GM12878 (cell line): ENCODE results near the gene CD151. TPM values are rescaled to one million over a fixed set of nuclear protein-coding genes. Genes with fewer than 3 reads are reported as not detected.
A peak's percentile ranks its signal among the peaks of the same experiment; 100 is the strongest.

Experiments
- BACH1 ChIP-seq: fragments of 450-650 bp; IDR thresholded peaks from 2 replicates; pipeline ENCODE4 v1.6.1; 2017; ENCODE audit warnings: mild to moderate bottlenecking, borderline replicate concordance
- BCL11A ChIP-seq: IDR thresholded peaks from 2 replicates; pipeline ENCODE4 v1.6.1; 2011; ENCODE audit warnings: low read depth, low read length
- CBFB ChIP-seq: IDR thresholded peaks from 2 replicates; pipeline ENCODE4 v1.6.1; 2016; ENCODE audit warnings: antibody characterized with exemption, low read depth
- CBX3 ChIP-seq: fragments of 200-600 bp; sonication (generic); IDR thresholded peaks from 2 replicates; pipeline ENCODE4 v1.6.1; 2016; ENCODE audit warnings: low read depth, borderline replicate concordance
- CEBPB ChIP-seq, 2 experiments: fragments of 150-350 bp in 1 of 2; IDR thresholded peaks; 2 replicates each; pipeline ENCODE4 v1.6.1; 2012 to 2014; ENCODE audit warnings: low read depth in 2 of 2, low read length in 2 of 2, borderline replicate concordance in 1 of 2, inconsistent platforms in 1 of 2
- CHD1 ChIP-seq: IDR thresholded peaks from 2 replicates; pipeline ENCODE4 v1.6.1; 2012; ENCODE audit warnings: low read depth, low read length, improper control_type of control experiment
- CREM ChIP-seq: IDR thresholded peaks from 2 replicates; pipeline ENCODE4 v1.6.1; 2014; ENCODE audit warnings: antibody characterized with exemption, low read depth
- GATAD2B ChIP-seq: fragments of 450-650 bp; conservative IDR thresholded peaks from 2 replicates; pipeline ENCODE4 v1.6.1; 2017; ENCODE audit warnings: low read depth, mild to moderate bottlenecking, moderate library complexity
- JUND ChIP-seq: IDR thresholded peaks from 2 replicates; pipeline ENCODE4 v1.6.1; 2012; ENCODE audit warnings: low read depth, mild to moderate bottlenecking, low read length, improper control_type of control experiment, moderate library complexity
- KDM1A ChIP-seq: fragments of 200-600 bp; sonication (generic); IDR thresholded peaks from 2 replicates; pipeline ENCODE4 v1.6.1; 2016; ENCODE audit warnings: borderline replicate concordance
- MXI1 ChIP-seq: fragments of 150-350 bp; IDR thresholded peaks from 2 replicates; pipeline ENCODE4 v1.6.1; 2011; ENCODE audit warnings: low read depth, mild to moderate bottlenecking, inconsistent platforms, low read length, improper control_type of control experiment
- NFIC ChIP-seq: IDR thresholded peaks from 2 replicates; pipeline ENCODE4 v1.6.1; 2012; ENCODE audit warnings: low read depth, mild to moderate bottlenecking, inconsistent platforms, low read length, moderate library complexity
- POLR2A ChIP-seq: IDR thresholded peaks from 2 replicates; pipeline ENCODE4 v1.6.1; 2011; ENCODE audit warnings: low read depth, mild to moderate bottlenecking, low read length
- RBBP5 ChIP-seq: fragments of 200-600 bp; sonication (generic); conservative IDR thresholded peaks from 2 replicates; pipeline ENCODE4 v1.6.1; 2016
- RELA ChIP-seq: fragments of 450-650 bp; IDR thresholded peaks from 2 replicates; pipeline ENCODE4 v1.8.0; 2014; ENCODE audit warnings: borderline replicate concordance; ENCODE audit not compliant: partially characterized antibody
- RFX5 ChIP-seq: IDR thresholded peaks from 2 replicates; pipeline ENCODE4 v1.6.1; 2011; ENCODE audit warnings: low read depth, low read length, improper control_type of control experiment
- RUNX3 ChIP-seq: IDR thresholded peaks from 2 replicates; pipeline ENCODE4 v1.6.1; 2012; ENCODE audit warnings: low read length, inconsistent platforms
- SIX5 ChIP-seq: IDR thresholded peaks from 2 replicates; pipeline ENCODE4 v1.6.1; 2011; ENCODE audit warnings: mild to moderate bottlenecking, low read depth, low read length, moderate library complexity; ENCODE audit not compliant: severe bottlenecking
- STAT1 ChIP-seq: fragments of 450-650 bp; conservative IDR thresholded peaks from 2 replicates; pipeline ENCODE4 v1.6.1; 2014; ENCODE audit warnings: antibody characterized with exemption, mild to moderate bottlenecking
- TBL1XR1 ChIP-seq: IDR thresholded peaks from 2 replicates; pipeline ENCODE4 v1.6.1; 2012; ENCODE audit warnings: low read depth, low read length, improper control_type of control experiment
- TCF12 ChIP-seq: IDR thresholded peaks from 2 replicates; pipeline ENCODE4 v1.6.1; 2011; ENCODE audit warnings: low read depth, mild to moderate bottlenecking, low read length
- YY1 ChIP-seq: IDR thresholded peaks from 2 replicates; pipeline ENCODE4 v1.6.1; 2011; ENCODE audit warnings: low read depth, mild to moderate bottlenecking, low read length
- ZSCAN29 ChIP-seq: fragments of 450-650 bp; IDR thresholded peaks from 2 replicates; pipeline ENCODE4 v1.6.1; 2017; ENCODE audit warnings: mild to moderate bottlenecking, moderate library complexity
- polyA plus RNA-seq, 11 experiments: library from polyadenylated mRNA; depleted of rRNA in 4 of 11; unstranded in 6 of 11; stranded (reverse) in 5 of 11; fragments of >200 nt; fragmentation: Nextera tagmentation in 4 of 11; fragmentation: Illumina TruSeq in 1 of 11; extraction: Ambion mirVana in 4 of 11; extraction: Trizol in 1 of 11; gene quantifications; 1 replicate in 1 of 11; 2 replicates in 10 of 11; pipeline versions ENCODE4 v1.2.1 to v1.2.3, GENCODE V29; 2011 to 2016; ENCODE audit warnings: inconsistent platforms in 2 of 11, missing spikeins in 2 of 11, low read depth in 1 of 11
- total RNA-seq, 4 experiments: library from RNA; depleted of rRNA in 3 of 4; stranded (reverse); fragments of >200 nt in 3 of 4; fragmentation: Illumina TruSeq in 1 of 4; extraction: Trizol in 1 of 4; gene quantifications; 2 replicates each; pipeline versions ENCODE4 v1.2.1 to v1.2.3, GENCODE V29; 2013 to 2021
- TF ChIP-seq, protein P1 (sequence below): IDR thresholded peaks from 2 replicates; pipeline ENCODE4 v1.6.1; 2011; ENCODE audit warnings: borderline replicate concordance, low read depth, mild to moderate bottlenecking, moderate library complexity, low read length; ENCODE audit not compliant: insufficient read depth, poor library complexity, severe bottlenecking
- TF ChIP-seq, protein P2 (sequence below): fragments of 450-650 bp; IDR thresholded peaks from 2 replicates; pipeline ENCODE4 v1.6.1; 2017; ENCODE audit warnings: antibody characterized with exemption, mild to moderate bottlenecking, moderate library complexity
- TF ChIP-seq, protein P3 (sequence below): fragments of 450-650 bp; IDR thresholded peaks from 2 replicates; pipeline ENCODE4 v1.6.1; 2018; ENCODE audit warnings: borderline replicate concordance, mild to moderate bottlenecking; ENCODE audit not compliant: partially characterized antibody

CD151 gene
- total and polyA plus RNA-seq, 10 of the 15 experiments (the other 5 are each of a cell fraction or from before 2014, with no cell fraction given), result 0.52 to 41.7 (median 14.7) TPM

DNA sequence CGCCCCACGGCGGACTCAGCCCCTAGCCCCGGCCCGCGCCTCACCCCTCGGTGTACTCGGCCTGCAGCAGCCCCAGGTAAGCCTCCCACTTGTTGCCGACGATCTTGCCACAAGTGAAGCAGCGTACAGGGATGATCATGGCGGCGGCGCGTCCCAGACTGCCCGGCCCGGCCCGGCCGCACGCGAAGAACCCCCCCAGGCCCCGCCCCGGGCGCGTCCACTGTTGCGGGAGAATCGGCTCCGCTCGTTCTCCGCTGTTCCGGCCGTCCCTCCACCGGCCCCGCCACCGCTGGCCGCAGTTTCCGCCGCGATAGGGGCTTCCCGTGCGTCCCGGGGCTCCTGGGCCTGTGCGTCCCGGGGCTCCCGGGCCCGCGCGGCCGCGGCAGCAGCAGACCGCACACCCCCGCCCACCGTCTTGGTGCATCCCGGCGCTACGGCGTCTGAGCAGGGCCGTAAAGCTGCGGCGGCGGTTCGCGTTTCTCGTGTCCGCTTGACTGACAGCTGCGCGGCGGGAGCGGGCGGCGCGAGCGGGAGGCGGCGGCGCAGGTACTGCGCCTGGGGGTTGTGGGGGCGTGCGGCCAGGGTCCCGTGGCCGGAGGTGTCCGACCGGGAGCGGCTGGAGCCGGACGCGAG is 9.7 kb downstream of the CD151 start, which contains the start of the genes POLR2L and TSPAN4 (continued):
- peak; percentile 88 for TF ChIP-seq RUNX3
- peak; percentile 94 for TF ChIP-seq RELA
- 0 out of 2 replicates have a peak, but pooled peaks have one; percentile 23 for TF ChIP-seq CREM
- TF ChIP-seq, protein P1, sequence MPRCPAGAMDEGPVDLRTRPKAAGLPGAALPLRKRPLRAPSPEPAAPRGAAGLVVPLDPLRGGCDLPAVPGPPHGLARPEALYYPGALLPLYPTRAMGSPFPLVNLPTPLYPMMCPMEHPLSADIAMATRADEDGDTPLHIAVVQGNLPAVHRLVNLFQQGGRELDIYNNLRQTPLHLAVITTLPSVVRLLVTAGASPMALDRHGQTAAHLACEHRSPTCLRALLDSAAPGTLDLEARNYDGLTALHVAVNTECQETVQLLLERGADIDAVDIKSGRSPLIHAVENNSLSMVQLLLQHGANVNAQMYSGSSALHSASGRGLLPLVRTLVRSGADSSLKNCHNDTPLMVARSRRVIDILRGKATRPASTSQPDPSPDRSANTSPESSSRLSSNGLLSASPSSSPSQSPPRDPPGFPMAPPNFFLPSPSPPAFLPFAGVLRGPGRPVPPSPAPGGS, result no peak
- peak; percentile 99 for TF ChIP-seq JUND
- peak; percentile 91 for TF ChIP-seq GATAD2B
- no peak for TF ChIP-seq CEBPB (IDR thresholded peaks at IDR 0.05; ENCODE audit: borderline replicate concordance in 1 of 2, low read depth in 2 of 2, low read length in 2 of 2)
- TF ChIP-seq NFIC, result no peak; the same call in 1 of the 2 replicates
- TF ChIP-seq KDM1A, result no peak
- TF ChIP-seq RBBP5, result no peak
- peak; percentile 98 for TF ChIP-seq CHD1
- TF ChIP-seq CBFB, result peak; percentile 37; the same call in 1 of the 2 replicates
- 0 out of 2 replicates have a peak, but pooled peaks have one; percentile 7 for TF ChIP-seq TBL1XR1
- peak; percentile 60 for TF ChIP-seq SIX5
- TF ChIP-seq YY1, result peak; percentile 94
- TF ChIP-seq ZSCAN29, result 0 out of 2 replicates have a peak, but pooled peaks have one; percentile 48
- peak; percentile 97 for TF ChIP-seq MXI1
- no peak for TF ChIP-seq BCL11A
- TF ChIP-seq TCF12, result peak; percentile 65; the same call in 1 of the 2 replicates
- TF ChIP-seq, protein P2, sequence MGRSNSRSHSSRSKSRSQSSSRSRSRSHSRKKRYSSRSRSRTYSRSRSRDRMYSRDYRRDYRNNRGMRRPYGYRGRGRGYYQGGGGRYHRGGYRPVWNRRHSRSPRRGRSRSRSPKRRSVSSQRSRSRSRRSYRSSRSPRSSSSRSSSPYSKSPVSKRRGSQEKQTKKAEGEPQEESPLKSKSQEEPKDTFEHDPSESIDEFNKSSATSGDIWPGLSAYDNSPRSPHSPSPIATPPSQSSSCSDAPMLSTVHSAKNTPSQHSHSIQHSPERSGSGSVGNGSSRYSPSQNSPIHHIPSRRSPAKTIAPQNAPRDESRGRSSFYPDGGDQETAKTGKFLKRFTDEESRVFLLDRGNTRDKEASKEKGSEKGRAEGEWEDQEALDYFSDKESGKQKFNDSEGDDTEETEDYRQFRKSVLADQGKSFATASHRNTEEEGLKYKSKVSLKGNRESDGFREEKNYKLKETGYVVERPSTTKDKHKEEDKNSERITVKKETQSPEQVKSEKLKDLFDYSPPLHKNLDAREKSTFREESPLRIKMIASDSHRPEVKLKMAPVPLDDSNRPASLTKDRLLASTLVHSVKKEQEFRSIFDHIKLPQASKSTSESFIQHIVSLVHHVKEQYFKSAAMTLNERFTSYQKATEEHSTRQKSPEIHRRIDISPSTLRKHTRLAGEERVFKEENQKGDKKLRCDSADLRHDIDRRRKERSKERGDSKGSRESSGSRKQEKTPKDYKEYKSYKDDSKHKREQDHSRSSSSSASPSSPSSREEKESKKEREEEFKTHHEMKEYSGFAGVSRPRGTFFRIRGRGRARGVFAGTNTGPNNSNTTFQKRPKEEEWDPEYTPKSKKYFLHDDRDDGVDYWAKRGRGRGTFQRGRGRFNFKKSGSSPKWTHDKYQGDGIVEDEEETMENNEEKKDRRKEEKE, result peak; percentile 99
- TF ChIP-seq POLR2A, result peak; percentile 100
- peak; percentile 100 for TF ChIP-seq STAT1
- TF ChIP-seq CBX3, result no peak
- TF ChIP-seq BACH1, result peak; percentile 88
- TF ChIP-seq, protein P3, sequence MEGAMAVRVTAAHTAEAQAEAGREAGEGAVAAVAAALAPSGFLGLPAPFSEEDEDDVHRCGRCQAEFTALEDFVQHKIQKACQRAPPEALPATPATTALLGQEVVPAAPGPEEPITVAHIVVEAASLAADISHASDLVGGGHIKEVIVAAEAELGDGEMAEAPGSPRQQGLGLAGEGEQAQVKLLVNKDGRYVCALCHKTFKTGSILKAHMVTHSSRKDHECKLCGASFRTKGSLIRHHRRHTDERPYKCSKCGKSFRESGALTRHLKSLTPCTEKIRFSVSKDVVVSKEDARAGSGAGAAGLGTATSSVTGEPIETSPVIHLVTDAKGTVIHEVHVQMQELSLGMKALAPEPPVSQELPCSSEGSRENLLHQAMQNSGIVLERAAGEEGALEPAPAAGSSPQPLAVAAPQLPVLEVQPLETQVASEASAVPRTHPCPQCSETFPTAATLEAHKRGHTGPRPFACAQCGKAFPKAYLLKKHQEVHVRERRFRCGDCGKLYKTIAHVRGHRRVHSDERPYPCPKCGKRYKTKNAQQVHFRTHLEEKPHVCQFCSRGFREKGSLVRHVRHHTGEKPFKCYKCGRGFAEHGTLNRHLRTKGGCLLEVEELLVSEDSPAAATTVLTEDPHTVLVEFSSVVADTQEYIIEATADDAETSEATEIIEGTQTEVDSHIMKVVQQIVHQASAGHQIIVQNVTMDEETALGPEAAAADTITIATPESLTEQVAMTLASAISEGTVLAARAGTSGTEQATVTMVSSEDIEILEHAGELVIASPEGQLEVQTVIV, result peak; percentile 96
- TF ChIP-seq RFX5, result no peak
